Activated T-cell treated with anti-CD3 and anti-CD28 coated beads for 4 hours (primary cell): ENCODE measurements around the gene TM4SF1.

ENCODE experiments used
- DNase-seq: peaks from one replicate; pipeline ENCODE4 v3.0.0-alpha.2; 2020

Gene TM4SF1

DNA sequence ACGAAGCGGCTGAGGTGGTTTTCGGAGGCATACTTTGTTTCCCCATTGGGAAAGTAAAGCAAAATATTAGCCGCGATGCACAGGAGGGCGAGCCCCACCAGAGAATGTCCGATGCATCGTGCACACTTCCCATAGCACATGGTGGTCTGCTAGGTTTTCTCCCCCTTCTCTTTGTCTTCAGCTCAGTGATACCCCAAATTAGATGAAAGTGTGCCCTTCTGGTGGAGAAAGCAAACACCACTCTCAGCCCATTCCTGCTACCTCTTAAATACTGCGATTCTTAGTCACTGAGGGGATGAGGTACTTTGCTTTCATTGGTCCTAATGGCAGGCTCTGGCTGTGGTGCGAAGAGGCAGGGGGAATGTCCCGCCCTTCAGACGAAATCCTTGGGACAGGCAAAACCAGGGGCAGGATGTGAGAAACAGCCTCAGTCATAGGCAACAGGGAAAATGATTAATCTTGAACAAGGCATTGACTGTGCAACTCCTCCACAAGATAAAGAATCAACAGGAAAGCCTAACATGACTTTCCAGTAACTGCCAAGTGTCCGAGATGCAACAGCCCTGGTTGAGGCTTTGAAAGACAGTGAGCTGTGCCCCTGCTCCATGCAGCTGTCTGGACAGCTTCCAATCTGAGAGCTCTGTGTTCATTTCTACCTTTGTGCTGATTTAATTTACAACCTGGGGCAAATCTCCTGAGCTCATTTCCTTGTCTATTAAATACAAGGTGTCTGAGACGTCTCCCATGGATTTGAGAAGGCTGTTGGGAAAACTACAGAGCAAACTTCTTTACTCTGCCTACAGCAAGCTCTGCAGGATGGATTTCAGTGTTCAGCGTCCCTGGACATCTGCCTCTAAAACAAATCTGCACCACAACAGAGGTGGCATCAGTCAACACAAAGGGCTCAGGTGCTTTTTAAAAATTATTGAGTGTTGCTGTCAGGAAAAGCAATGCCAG lies at the start of gene TM4SF1:
TSS of gene TM4SF1 (minus strand) at position 242 of the 957 bp plus-strand sequence. CDS start at position 140, 102 bp downstream.
- DNase-seq = no peak

DNA sequence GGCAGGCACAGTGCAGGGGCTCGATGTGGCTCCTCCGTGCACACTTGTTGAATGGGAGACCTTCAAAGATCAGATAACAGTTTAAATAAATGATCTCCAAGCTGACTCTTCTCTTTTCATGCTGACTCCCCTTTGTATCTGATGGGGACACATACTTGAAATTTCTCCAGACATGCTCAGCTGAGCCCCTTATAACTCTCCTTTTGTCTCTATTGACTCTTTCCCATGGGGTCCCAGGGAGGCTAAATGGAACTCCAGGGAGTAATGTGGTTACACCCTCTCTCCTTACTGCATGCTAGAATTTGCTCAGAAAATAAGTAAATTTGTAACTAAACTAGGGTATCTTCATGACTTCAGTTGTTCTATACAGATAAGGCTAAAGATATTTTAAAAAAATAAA lies 48.9 kb upstream of the TM4SF1 start:
- DNase-seq = no peak

DNA sequence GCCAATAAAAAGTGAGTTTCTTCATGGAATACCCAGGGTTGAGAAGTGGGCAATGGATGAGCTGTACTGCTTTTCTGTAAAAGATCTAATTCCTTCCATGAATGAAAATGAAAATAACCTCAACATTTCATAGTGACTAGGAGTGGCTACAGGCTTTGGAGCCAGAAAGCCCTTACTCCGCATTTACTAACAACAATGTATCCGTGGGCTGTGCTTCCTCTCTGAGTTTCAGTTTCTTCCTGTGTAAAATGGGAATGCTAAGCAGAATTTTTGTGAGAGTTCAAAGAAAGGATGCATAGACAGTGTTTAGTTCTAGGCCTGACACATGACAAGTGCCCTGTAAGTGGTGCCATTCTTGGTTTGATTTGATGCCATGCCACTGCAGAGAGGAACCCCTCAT lies 47.5 kb upstream of the TM4SF1 start:
- no peak for DNase-seq

DNA sequence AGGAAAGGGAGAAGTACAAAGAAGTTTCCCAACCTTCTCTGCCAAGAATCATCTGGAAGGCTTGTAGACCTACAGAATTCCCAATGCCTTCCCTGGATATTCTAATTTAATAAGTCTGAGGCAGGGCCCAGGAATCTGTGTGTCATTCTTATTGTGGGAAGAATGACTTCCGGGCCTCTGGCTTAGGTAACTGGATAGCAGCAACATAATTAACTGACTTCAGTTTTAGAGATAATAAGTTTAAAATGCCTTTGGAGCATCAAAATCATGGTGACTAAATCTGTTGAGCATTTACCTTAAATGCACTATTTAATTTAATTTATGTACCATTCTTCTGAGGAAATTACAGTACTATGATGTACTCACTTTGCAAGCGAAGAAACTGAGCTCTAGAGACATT lies 44.3 kb upstream of the TM4SF1 start:
- no peak for DNase-seq

DNA sequence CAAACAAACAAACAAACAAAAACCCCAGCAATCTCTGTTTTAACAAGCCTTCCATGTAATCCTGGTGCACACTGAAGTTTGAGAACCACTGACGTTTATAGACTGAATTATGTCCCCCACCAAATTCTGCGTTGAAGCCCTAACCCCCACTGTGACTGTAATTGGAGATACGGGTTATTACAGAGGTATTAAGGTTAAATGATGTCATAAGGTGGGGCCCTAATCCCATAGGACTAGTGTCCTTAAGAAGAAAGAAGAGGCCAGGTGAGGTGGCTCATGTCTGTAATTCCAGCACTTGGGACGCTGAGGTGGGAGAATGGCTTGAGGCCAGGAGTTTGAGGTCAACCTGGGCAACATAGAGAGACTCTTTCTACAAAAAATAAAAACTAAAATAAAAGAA lies 42.4 kb upstream of the TM4SF1 start:
- DNase-seq = no peak

GRCh38 chr3:149417727-149418126 lies 40.3 kb upstream of the TM4SF1 start:
- DNase-seq = no peak

- DNase-seq = no peak
Measured at GRCh38 chr3:149417174-149417573, 39.7 kb upstream of the TM4SF1 start.

- DNase-seq = no peak
Measured at GRCh38 chr3:149415484-149415883, 38.0 kb upstream of the TM4SF1 start.

DNA sequence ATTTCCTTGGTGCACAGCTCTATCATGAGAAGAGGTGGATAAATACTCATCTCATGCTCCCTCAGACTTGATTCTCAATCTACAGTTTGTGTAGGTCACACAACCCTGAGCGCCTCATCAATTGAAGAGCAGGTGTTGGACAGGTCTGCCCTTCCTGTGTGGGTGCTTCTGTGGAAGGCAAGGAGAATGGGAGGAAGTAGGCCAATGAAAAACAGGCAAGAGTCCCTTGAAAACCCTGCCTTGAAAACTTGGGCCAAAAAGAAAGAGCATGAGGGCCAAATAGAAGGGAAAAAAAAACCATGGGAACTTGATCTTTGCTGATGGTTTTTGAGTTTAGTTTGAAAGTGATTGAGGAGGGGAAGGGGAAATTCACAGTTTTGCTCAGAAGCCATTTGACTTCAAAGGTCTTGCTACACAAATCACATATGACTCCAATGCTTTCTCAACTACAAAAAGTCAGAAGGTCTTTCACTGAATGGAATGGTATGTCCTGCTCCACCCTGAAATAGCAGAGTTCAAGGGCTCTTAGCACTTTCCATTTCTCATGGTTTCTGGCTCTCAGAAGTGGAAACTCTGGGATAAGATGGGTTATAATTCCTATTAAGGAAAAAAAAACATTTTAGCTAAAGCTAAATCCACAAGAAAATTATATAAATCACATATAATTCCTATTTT lies 37.2 kb upstream of the TM4SF1 start:
- no peak for DNase-seq

- DNase-seq = no peak
Measured at GRCh38 chr3:149411583-149411982, 34.1 kb upstream of the TM4SF1 start.

GRCh38 chr3:149409351-149409750 lies 31.9 kb upstream of the TM4SF1 start:
- DNase-seq = no peak

GRCh38 chr3:149407898-149408297 lies 30.4 kb upstream of the TM4SF1 start:
- no peak for DNase-seq

GRCh38 chr3:149406244-149406752 lies 28.8 kb upstream of the TM4SF1 start:
- no peak for DNase-seq

GRCh38 chr3:149403443-149403842 lies 26.0 kb upstream of the TM4SF1 start:
- DNase-seq = no peak

DNA sequence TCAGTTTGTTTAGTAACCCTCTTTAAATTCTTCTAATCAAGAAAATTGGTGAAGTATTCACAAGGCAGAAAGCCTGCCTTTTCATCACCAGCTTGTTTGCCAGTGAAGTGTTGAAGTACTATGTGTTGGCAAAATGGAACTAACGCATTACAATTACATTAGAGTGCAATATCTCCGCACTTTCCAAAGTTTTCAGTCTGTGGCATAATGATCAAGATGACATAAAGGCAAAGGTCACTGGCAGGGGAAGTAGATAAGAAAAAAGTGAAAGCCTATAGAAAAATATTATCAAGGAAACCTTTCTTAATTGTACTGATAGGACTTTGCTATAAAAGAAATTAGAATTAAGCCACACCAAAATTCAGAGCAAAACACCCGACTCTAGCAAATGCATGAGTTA lies 25.0 kb upstream of the TM4SF1 start:
- DNase-seq = no peak

DNA sequence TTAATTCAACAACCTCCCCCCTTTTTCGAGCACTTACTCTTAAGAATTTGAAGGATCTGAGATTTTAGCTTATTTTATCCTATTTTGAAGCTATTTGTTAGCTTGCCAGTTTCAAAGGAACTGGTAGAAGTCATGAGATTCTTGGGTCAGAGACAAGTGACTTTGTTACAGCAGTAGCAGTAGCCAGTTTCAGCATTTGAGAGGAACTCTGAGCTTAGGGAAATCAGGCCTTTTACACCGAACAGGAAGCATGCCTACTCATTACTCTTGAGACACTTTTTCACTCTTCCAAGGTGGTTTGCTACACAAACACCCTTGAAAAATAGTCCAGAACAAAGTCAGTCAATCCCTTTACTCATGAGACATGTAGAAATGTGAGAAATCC lies 24.5 kb upstream of the TM4SF1 start:
- no peak for DNase-seq

DNA sequence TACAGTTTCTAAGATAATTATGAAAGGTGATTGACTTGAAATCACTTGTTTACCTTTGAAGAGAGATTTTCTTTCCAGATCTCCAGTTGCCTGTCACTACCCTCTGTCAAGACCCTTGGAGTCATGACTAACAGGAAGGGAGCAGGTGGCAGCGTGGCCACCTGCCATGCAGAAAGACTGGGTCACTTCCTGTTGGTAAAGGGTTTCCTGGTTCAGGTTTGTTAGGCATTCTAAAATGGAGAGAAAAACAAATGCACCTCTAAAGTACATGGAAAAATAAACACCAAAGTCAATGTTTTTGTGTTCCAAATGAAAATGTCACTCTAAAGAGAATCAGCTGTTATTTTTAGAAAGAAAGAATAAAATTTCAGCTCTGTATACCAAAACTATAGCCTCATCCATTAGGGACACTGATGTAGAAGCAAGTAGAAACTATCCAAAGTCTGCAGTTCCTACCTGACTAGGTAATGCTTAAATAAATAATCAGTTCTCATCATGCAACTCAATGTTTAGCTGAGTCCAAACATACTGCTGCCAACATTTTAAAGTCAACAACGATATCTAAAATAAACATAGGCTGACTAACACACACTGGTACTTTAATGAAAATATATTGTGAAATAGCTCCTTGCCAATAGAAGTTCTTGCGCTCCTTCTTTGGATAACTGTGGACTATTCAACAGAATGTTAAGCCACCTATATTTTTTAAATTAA lies 23.9 kb upstream of the TM4SF1 start:
- no peak for DNase-seq

DNA sequence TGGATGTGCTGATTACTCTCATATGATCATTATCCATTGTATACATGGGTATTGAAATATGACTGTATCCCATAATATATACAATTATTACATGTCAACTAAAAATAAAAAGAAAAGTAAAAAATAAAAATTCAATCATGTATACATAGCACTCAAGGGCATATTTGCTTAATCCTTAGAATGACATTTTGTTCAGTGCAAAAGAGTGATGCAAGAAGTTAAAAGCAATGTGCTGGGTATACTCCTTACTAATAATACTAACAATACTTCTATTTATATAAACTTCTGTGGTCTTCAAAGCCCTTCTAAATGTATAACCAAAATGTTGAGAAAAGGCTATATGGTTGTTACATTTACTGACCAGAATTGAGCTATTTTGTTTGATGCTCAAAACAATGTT lies 23.2 kb upstream of the TM4SF1 start:
- no peak for DNase-seq

GRCh38 chr3:149398296-149398695 lies 20.8 kb upstream of the TM4SF1 start:
- no peak for DNase-seq

- no peak for DNase-seq
Measured at GRCh38 chr3:149397528-149397927, 20.1 kb upstream of the TM4SF1 start.

GRCh38 chr3:149396476-149396875 lies 19.0 kb upstream of the TM4SF1 start:
- no peak for DNase-seq

DNA sequence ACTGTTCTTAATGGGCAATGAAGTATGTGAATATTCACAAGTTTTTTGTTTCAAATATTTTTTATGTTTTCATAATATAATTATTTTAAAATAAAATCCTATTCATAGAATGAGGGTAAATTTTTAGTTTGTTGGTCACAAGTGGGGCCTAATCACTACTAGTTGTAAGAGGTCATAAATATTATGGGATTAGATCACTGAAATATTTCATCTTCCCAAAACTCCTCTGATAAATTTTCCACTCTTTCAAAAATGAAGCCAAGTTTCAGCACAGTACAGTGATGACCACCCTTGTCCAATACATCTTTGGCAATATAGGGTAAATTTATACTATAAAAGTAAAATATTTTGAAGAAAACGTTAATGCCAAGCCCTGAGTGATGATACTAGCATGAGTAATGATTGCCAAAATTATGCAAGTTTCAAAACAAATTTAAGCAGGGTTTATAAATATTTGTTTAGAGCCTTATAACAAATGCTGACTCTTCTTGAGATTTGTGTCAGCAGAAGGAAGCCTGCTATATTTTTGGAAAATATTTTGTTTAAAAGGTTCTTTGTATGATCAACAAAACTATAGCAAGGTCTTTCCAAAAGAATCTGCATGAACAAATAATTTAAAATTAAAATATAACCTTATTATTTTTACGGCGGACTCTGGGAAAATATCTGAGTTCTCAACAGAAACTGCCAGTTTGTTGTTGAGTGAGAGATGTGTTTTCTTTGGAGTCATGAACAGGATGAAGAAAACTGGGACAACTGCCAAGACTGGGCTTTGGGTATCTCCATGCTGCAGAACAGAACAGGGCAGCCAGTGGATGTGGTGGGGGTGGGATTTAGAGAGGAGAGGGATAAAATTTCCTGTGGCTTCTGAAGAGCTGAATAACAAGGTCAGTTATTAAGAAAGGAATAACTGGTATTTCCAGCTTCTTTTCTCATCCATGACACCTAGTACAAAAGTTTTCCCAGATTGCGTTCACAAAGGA lies 17.9 kb upstream of the TM4SF1 start:
- no peak for DNase-seq
